HL-60/S4 treated with retinoic acid at 250 ng/mL for 4 days and 3 days (cell line): ENCODE results near the gene RBM43.

Source experiments
- in situ Hi-C: fragments of 300-500 bp; cut with MboI; formaldehyde crosslinking; loops from 2 replicates; pipeline ENCODE4 v1.7.0; 2022; ENCODE audit warnings: low sequenced_read_pairs

RBM43 gene

GRCh38 chr2:151233760-151234159 lies 27.9 kb downstream of the RBM43 start:
- in situ Hi-C loops, result loop anchor here (25.0 kb wide), 1 partner anchor 1646 kb away; the partner anchor contains the start of gene MMADHC

GRCh38 chr2:151233288-151233687 lies 28.4 kb downstream of the RBM43 start:
- in situ Hi-C loops, result loop anchor here (25.0 kb wide), 1 partner anchor 1646 kb away; the partner anchor contains the start of gene MMADHC

GRCh38 chr2:151230627-151231140 lies 31.0 kb downstream of the RBM43 start:
- in situ Hi-C loops, result loop anchor here (25.0 kb wide), 1 partner anchor 1643 kb away; the partner anchor contains the start of gene MMADHC

- in situ Hi-C loops, result loop anchor here (25.0 kb wide), 1 partner anchor 1642 kb away; the partner anchor contains the start of gene MMADHC
Observed at GRCh38 chr2:151228847-151229512, 32.7 kb downstream of the RBM43 start.

GRCh38 chr2:151217343-151217742 lies 44.3 kb downstream of the RBM43 start:
- in situ Hi-C loops, result no loop called here

- in situ Hi-C loops, result no loop called here
Observed at GRCh38 chr2:151207100-151207499, 54.6 kb downstream of the RBM43 start.

GRCh38 chr2:151206446-151206968 lies 55.2 kb downstream of the RBM43 start:
- in situ Hi-C loops, result no loop called here

- in situ Hi-C loops, result no loop called here
Observed at GRCh38 chr2:151205571-151205970, 56.1 kb downstream of the RBM43 start.

- in situ Hi-C loops, result no loop called here
Observed at GRCh38 chr2:151204756-151205155, 56.9 kb downstream of the RBM43 start.

GRCh38 chr2:151200844-151201243 lies 60.8 kb downstream of the RBM43 start:
- in situ Hi-C loops, result no loop called here

GRCh38 chr2:151200277-151200676 lies 61.4 kb downstream of the RBM43 start:
- in situ Hi-C loops, result no loop called here

GRCh38 chr2:151198645-151199044 lies 63.0 kb downstream of the RBM43 start:
- in situ Hi-C loops, result no loop called here
